GM19438 (cell line): ENCODE data around the gene MARCKS.

Experiments
- ATAC-seq: cut with Tn5 transposase; IDR thresholded peaks from one replicate; pipeline ENCODE4 v1.9.1; 2021; ENCODE audit warnings: low read depth; ENCODE audit not compliant: unreplicated experiment

MARCKS gene

DNA sequence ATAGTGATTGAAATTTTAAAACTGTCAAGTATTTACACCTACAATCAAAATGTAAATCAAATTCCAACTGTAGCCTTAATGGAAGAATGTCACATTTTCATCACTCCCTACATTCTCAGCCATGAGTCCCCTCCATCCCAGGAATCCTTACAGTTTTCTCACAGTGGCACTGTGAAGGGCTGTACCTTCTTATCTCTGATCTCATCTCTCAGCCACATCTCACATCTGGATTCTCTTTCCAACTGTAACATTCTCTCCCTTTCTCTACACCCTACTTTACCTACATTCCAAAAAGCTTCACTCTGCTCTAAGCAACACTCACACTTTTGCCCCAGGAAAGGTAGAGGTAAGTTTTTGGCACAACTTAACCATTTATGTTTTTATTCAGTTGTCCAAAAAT is 8.9 kb upstream of the MARCKS start:
- ATAC-seq: no peak

DNA sequence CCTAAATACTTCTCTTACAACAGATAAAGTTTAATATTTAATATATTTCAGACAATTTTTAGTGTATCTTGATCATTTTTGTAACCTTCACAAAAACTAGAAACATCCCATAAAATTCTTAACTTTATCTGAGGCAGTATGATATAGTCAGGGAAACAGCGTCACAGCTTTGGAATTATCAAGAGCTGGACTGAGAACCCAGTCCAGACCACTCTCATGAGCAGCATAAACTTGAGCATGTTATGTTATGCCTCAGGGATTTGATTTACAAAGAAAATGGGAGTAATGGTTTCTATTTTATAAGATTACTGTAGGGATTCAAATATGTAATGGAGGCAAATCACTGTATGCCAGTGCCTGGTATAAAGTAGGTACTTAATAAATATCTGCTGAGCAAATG is 8.3 kb upstream of the MARCKS start:
- no peak for ATAC-seq

DNA sequence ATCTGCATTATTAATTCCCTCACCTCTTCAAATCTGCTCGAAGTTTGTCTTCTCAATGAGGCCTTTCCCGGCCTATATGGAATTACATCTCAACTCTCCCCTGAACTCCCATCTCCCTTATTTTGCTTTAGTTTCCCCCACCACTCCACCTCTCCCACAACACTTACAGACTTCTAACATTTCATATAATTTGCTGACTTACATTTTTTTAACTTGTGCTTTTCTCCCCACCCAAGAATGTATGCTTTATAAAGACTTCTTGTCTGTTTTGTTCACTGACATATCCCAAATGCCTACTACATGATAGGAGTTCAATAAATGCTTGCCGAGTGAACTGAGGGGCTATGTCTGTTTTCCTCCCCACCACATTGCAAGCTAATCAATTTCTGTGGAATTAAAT is 3.9 kb upstream of the MARCKS start:
- no peak for ATAC-seq

DNA sequence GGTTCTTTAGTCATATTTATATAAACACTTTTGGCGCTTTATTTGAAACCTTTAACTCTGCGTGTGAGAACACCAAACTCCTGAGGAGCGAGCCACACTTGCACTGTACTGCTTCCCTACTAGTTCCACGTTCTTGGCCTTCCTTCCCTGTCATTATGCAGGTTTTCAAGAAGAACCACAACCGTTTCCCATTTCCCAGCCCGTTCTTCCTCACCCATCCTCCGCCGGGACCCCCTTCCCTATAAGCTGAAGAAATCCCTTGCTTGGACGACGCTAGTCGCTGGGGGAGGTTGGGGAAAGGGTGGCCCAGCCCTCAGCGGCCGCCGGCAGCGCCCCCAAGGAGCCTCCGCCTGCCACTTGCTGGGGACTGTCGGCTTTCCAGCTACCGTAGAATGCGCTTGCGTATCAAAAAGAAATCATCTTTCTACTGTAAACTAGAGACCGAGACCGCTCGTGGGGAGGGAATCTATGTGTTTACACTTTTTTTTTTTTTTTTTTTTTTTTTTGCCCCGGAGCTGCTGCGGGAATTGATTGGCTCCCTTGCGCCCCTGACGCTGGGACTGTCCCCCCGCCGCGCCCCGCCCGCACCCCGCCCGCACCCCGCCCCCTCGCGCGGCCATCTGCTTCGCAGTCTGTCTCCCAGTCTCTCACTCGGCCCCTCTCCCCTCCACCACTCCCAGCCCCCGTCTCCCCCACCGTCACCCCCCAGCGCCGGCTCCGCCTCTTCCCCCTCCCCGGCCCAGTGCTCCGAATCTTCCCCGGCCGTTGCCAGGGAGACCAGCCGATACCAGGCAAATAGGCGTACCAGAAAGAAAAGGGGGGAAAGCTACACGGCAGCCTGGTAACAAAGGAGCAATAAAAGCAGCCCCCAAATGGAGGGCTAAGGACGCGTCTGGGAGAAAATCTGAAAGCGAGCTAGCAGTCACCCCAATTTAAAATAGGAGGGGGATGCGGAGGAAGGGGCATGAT is 2.3 kb upstream of the MARCKS start:
- ATAC-seq: peak; percentile 7

DNA sequence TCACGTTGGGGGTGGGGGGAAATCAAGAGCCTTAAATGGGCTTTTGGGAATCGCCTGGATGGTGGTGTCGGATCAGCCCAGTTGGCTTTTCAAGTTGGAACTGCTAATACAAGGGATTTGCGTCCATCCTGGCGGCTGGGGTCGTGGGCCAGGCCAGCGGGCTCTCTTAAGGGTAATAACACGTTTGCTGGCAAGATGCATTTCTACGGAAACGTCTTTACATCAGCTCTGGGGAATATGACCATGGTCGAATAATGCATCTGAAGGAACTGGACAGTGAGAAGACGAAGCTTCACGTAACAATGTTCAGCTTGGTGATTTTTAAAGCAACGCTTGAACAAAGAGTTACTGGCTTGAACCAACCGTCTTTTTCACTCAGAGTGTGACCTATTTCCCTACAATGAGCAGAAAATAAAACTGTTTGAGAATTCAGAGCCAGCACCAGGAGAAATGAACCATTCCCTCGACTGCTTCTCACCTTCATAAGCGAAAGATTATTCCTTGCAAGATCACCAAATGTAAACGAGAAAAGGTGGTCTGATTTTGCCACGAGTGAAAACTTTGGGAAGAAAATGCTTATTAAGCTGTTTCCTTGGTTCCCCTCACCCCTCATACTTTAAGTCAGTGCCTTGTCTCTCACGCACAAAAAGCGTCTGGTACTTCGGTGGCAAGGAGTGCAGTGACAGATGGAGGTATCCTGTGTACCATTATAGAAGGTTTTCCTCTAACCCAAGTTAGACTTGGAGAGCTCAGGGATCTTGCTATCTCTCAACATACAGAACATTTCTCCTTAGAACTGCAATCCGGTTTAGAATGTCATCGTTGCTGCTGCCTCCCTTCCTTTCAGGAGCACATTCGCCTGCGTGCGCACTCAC is 1.4 kb upstream of the MARCKS start:
- ATAC-seq: no peak

DNA sequence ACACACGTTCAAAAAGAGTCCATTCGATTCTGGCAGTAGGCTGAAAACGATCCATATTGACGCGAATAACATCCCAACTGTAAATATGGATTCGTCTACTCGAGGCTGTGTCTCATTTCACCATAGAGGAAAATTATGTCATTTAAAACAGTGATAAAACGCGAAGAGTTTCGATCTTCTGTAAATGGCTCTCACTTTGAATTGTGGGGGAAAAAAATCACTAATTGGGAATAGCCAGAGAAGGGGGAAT is 845 bp upstream of the MARCKS start:
- no peak for ATAC-seq

DNA sequence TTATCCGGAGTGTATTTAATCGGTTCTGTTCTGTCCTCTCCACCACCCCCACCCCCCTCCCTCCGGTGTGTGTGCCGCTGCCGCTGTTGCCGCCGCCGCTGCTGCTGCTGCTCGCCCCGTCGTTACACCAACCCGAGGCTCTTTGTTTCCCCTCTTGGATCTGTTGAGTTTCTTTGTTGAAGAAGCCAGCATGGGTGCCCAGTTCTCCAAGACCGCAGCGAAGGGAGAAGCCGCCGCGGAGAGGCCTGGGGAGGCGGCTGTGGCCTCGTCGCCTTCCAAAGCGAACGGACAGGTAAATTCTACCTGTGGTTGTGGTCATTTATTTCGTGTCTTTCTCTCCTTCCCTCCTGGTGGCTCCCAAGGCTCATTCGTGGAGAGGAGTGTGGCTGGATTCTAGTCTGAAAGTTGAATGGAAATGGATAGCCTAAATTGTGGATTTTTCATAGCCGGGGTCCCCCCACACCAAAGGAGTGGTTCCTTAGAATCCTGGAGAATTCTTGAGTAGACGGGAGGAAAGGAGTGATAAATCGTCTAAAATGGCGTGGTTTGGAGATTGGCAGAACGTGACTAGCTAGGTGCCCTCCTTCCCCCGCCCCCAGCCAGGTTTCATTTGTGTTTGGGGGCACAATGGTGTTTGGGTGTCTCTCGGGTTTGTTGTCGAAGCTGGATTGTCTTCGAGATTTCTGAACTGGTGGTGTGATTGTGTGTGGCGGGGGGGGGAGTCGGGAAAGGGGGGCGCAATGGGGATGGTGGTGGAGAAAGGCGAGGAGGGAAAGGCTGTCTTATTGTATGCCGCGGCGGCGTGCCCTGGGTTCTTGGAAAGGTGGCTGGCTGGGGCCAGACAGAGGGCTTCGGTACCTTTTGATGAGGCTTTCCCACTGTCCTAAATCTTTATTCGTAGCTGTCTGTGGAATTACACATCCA is 673 bp downstream of the MARCKS start:
- no peak for ATAC-seq

DNA sequence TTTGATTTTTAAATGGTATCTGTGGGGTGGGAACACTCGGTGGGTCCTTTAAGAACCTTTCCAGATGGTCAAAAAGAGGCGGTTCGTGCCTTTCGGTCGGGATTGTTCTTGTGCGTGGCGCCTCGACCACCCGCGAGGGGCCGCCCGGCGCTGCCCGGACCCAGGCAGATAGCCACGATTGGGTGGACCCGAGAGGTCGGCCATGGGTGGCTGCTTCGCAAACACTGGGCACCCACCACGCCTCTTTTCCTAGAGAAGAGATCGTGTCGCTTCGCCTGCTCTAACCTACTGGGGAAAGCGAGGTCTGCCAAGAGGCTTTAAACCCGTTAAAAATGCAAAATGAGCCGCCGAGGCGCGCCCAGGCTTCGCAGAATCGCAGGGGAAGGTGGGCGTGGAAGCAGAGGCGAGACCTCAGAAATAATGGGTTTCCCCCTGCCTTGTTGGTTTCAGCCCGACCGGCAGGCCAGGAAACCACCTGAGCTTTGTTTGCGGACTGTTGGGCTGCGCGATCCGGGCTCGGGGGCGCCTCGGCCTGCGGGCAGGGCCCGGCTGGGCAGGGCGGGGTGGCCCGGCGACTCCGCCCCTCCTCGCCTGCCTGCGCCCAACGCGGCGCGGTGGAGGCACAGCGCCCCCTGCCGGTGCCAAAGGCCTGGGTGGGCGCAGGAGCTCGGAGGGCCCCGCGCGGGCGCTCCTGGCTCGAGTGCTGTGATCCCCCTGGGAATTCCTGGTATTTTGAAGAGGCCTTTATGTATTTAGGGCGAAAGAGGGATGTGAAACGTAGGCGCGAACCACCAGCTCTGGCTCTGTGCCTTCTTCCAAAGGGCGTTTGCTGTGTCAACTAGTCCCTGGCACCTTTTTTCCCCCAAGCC is 1.6 kb downstream of the MARCKS start:
- peak; percentile 69 for ATAC-seq

DNA sequence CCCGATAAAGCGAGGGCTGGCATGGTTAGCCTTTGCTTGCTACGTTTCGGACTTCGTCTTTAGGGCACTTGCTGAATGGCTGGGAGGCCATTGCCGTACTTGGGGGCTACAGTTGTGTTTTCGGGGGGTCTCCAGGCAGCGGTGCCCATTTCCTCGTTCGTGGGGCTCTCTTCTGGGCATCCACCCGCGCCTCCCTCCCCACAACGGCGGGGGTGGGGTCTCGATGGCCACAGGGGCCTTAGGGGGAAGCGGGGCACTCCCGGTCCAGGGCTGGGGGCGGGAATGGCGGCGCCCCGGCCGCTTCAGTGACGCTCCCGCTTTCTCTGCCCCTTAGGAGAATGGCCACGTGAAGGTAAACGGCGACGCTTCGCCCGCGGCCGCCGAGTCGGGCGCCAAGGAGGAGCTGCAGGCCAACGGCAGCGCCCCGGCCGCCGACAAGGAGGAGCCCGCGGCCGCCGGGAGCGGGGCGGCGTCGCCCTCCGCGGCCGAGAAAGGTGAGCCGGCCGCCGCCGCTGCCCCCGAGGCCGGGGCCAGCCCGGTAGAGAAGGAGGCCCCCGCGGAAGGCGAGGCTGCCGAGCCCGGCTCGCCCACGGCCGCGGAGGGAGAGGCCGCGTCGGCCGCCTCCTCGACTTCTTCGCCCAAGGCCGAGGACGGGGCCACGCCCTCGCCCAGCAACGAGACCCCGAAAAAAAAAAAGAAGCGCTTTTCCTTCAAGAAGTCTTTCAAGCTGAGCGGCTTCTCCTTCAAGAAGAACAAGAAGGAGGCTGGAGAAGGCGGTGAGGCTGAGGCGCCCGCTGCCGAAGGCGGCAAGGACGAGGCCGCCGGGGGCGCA is 2.4 kb downstream of the MARCKS start:
- ATAC-seq: no peak

DNA sequence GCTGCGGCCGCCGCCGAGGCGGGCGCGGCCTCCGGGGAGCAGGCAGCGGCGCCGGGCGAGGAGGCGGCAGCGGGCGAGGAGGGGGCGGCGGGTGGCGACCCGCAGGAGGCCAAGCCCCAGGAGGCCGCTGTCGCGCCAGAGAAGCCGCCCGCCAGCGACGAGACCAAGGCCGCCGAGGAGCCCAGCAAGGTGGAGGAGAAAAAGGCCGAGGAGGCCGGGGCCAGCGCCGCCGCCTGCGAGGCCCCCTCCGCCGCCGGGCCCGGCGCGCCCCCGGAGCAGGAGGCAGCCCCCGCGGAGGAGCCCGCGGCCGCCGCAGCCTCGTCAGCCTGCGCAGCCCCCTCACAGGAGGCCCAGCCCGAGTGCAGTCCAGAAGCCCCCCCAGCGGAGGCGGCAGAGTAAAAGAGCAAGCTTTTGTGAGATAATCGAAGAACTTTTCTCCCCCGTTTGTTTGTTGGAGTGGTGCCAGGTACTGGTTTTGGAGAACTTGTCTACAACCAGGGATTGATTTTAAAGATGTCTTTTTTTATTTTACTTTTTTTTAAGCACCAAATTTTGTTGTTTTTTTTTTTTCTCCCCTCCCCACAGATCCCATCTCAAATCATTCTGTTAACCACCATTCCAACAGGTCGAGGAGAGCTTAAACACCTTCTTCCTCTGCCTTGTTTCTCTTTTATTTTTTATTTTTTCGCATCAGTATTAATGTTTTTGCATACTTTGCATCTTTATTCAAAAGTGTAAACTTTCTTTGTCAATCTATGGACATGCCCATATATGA is 3.2 kb downstream of the MARCKS start:
- no peak for ATAC-seq

DNA sequence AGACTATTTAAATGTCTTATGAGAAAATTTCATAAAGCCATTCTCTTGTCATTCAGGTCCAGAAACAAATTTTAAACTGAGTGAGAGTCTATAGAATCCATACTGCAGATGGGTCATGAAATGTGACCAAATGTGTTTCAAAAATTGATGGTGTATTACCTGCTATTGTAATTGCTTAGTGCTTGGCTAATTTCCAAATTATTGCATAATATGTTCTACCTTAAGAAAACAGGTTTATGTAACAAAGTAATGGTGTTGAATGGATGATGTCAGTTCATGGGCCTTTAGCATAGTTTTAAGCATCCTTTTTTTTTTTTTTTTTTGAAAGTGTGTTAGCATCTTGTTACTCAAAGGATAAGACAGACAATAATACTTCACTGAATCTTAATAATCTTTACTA is 5.0 kb downstream of the MARCKS start:
- ATAC-seq: no peak

DNA sequence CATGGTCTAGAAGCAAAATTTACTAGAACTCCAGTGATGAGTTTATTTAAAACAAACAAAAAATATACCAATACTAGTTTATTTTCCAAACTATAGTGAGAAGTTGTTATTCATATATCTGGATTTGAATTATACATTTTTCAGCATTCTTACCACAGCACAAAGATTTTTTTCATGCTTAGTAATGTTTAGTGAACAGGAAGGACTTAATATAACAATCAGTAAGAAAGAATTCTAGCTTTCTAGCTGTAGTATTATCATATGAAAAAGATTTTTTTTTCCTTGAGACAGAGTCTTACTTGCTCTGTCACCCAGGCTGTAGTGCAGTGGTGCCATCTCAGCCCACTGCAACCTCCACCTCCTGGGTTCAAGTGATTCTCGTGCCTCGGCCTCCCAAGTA is 13.8 kb downstream of the MARCKS start:
- ATAC-seq: no peak

DNA sequence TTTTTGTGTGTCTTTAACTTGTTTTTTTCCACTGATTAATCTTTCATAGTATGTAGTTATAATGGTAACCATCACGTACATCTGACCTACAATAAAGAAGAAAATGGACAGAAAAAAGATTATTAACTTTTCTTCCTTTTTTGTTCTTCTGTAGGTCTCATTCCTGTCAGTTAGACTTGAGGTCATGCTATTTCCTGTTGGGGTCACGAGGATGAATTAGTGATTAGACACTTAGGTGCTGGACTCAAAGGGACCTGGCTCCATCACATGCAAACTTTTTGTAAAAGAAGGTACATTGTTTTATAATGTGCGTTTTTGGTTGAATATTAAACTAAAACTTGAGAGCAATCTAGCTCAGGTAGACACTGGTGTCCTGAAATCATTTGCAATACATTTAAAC is 14.8 kb downstream of the MARCKS start:
- ATAC-seq: no peak

DNA sequence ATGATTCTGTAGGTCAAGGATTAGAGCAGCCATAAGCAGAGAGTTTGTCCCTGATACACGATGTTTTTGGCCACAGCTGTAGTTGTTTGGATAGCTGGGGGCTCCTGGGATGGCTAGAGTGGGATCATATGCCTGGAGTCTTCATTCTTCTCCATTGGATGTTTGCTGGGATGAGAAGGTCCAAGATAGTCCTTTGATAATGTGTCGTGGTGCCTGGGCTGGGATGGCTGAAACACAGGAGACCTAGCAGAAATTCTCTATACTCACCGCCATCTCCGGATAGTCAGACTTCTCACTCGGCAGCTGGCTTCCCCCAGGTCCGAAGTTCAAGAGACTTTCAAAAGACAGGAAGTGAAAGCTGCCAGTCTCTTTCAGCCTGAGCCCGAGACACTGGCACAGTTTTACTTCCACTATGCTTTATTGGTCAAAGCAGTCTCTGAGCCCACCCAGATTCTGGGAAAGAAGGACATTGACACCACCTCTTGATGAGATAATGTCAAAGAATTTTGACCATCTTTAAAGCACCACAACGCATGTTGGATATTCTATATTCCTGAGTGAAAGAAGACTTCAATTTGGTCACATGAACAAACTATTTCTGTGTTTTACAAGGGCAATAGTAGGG is 16.0 kb downstream of the MARCKS start:
- peak; percentile 81 for ATAC-seq

DNA sequence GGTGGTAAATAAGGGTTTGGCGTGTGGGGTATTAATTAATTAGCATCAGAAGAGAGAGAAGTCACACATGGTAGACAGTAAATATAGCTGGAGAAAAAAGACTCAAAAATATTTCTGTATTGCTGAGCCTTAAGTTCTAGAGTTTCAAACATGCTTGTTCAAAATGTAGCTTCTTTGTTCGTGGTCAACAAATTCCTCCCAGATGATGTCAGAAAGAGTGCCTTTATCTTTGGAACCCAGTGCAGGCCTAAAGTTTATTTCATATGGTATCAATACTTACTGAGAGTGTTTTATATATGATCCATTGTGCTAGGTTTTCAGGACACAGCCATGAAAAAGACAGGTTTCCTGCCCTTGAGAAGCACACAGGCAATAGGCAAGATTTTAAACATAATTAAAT is 18.3 kb downstream of the MARCKS start:
- no peak for ATAC-seq

DNA sequence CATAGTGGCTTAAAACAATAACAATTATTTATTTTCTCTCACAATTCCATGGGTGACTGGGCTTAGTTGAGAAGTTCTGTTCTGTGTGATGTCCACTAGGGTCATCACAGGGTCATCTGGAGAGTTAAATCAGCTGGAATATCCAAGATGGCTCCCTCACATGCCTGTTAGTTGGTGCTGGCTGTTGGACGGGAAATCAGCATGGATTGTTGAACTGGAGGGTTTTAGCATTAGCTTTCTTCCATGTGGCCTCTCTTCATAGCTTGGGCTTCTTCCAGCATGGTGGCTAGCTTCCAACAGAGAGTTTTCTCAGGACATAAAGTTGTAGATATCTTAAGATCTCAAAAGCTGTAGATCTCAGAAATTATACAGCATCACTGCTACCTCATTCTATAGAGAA is 19.6 kb downstream of the MARCKS start:
- ATAC-seq: no peak

DNA sequence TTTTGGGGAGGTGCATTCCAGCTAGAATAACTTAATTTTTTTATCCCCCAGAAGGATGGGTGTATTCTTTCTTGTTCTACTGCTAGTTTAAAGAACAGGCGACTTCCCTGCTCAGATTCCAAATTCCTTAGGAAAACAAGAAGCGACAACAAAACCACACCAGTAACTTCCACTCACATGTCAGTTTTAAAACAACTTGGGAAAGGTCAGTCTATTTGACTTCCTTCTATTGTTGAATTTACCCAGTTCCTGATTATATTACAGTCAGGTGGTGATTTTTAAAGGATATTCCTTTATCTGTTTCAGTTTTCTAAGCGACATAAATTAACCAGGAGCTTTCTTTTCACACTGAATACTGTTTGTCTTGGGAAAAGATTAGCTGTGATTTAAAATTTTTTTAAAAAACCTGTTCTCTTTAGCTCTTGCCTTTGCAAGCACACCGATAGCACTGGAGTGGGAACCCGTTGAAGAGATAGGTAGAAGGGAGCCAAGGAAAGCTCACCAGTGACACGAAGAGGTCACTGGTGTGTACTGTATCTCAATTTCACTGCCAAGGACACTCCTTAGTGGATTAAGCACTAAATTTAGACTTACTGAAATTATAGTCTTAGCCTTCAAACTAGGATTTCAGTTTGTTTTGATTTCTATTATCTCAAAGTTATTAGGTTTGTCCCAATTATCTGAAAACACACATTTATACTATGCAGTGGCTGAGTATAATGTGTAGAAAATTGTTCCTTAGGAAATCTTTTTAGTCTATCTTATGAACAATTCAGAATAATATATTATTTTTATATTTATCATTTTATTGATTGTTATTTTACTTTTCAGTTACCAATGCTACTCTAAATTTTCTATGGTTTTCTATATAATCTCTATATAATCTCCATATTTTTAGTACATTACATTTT is 22.3 kb downstream of the MARCKS start:
- peak; percentile 99 for ATAC-seq
